Brain microvascular endothelial cell (primary cell): ENCODE results near the gene USP35.

Experiments used
- DNase-seq: peaks from one replicate; pipeline ENCODE4 v3.0.0-alpha.2; 2020
- H3K27ac ChIP-seq: fragments of 250-450 bp; sonication (Bioruptor Pico); 2 replicates; pipeline ENCODE4 v1.5.1; 2020; ENCODE audit warnings: mild to moderate bottlenecking, moderate library complexity
- H3K27me3 ChIP-seq: fragments of 250-450 bp; sonication (Bioruptor Pico); replicated peaks from 2 replicates; pipeline ENCODE4 v1.5.1; 2020; ENCODE audit warnings: mild to moderate bottlenecking
- H3K36me3 ChIP-seq: fragments of 250-450 bp; sonication (Bioruptor Pico); replicated peaks from 2 replicates; pipeline ENCODE4 v1.5.1; 2020; ENCODE audit warnings: mild to moderate bottlenecking
- H3K4me3 ChIP-seq: 2 replicates; pipeline ENCODE4 v1.5.1; 2011; ENCODE audit warnings: low read depth, mild to moderate bottlenecking, control low read depth, low read length, moderate library complexity
- CTCF ChIP-seq: IDR thresholded peaks from 2 replicates; pipeline ENCODE4 v1.5.1; 2011; ENCODE audit warnings: low read depth, mild to moderate bottlenecking, moderate library complexity, low read length, control low read depth, inconsistent platforms; ENCODE audit errors: missing control alignments
- in situ Hi-C: cut with HindIII; loops from 2 replicates; pipeline ENCODE4 v1.10.0; 2017; ENCODE audit warnings: low sequenced_read_pairs, low pct_ligation_motif_present

USP35 gene

GRCh38 chr11:78208257-78209165 lies 19.8 kb downstream of the USP35 start:
- H3K4me3 ChIP-seq = no peak overlapping the region
- H3K27me3 ChIP-seq = no peaks in the 10 kb centered on the region
- DNase-seq = no peak
- H3K27ac ChIP-seq = no peak overlapping the region
- in situ Hi-C loops = no loop called here
- no peak for TF ChIP-seq CTCF
- peaks cover 71% of the 10 kb centered on the region for H3K36me3 ChIP-seq

GRCh38 chr11:78209478-78209877 lies 20.8 kb downstream of the USP35 start:
- Histone ChIP-seq H3K4me3 (no peak overlapping the region), H3K27ac (no peak overlapping the region), H3K27me3 (no peaks in the 10 kb centered on the region), H3K36me3 (peaks cover 75% of the 10 kb centered on the region)
- TF ChIP-seq CTCF = no peak
- DNase-seq = no peak
- in situ Hi-C loops = no loop called here

- no peak for TF ChIP-seq CTCF
- no peak overlapping the region for H3K27ac ChIP-seq
- H3K4me3 ChIP-seq = no peak overlapping the region
- peaks cover 76% of the 10 kb centered on the region for H3K36me3 ChIP-seq
- H3K27me3 ChIP-seq = no peaks in the 10 kb centered on the region
- in situ Hi-C loops = no loop called here
- DNase-seq = no peak
Observed at GRCh38 chr11:78210000-78210608, 21.4 kb downstream of the USP35 start.

- Histone ChIP-seq H3K27ac (no peak overlapping the region), H3K4me3 (no peak overlapping the region), H3K27me3 (no peaks in the 10 kb centered on the region), H3K36me3 (peaks cover 75% of the 10 kb centered on the region)
- TF ChIP-seq CTCF = no peak
- no peak for DNase-seq
- in situ Hi-C loops = no loop called here
Observed at GRCh38 chr11:78211565-78211964, 22.8 kb downstream of the USP35 start.

GRCh38 chr11:78212586-78213371 lies 24.1 kb downstream of the USP35 start:
- in situ Hi-C loops = no loop called here
- Histone ChIP-seq H3K4me3 (no peak overlapping the region), H3K36me3 (peaks cover 65% of the 10 kb centered on the region), H3K27me3 (no peaks in the 10 kb centered on the region), H3K27ac (no peak overlapping the region)
- no peak for TF ChIP-seq CTCF
- no peak for DNase-seq
